Nephron progenitor cell (in vitro differentiated cells): ENCODE data around the gene KCTD1.
A peak's percentile ranks its signal among the peaks of the same experiment; 100 is the strongest.

Experiments used
- DNase-seq: peaks from one replicate; pipeline ENCODE4 v3.0.0; 2021
- H3K27ac Mint-ChIP-seq: 2 replicates; pipeline ENCODE4 v1.8.0; 2021; ENCODE audit warnings: mild to moderate bottlenecking, moderate library complexity, mixed read lengths
- H3K27me3 Mint-ChIP-seq: 2 replicates; pipeline ENCODE4 v1.8.0; 2021; ENCODE audit warnings: mild to moderate bottlenecking, low read depth, mixed read lengths; ENCODE audit not compliant: poor library complexity
- H3K36me3 Mint-ChIP-seq: 2 replicates; pipeline ENCODE4 v1.8.0; 2021; ENCODE audit warnings: low read depth, mixed read lengths
- H3K4me1 Mint-ChIP-seq: 2 replicates; pipeline ENCODE4 v1.8.0; 2021; ENCODE audit warnings: mixed read lengths
- H3K4me3 Mint-ChIP-seq: 2 replicates; pipeline ENCODE4 v1.8.0; 2021; ENCODE audit warnings: mild to moderate bottlenecking, moderate library complexity, mixed read lengths
- H3K9me3 Mint-ChIP-seq: 2 replicates; pipeline ENCODE4 v1.8.0; 2021; ENCODE audit warnings: mild to moderate bottlenecking, moderate library complexity, mixed read lengths
- TF ChIP-seq, protein P1 (sequence below): fragments of 200-600 bp; sonication (generic); IDR thresholded peaks from 2 replicates; pipeline ENCODE4 v1.5.0; 2021; ENCODE audit warnings: antibody characterized with exemption

The KCTD1 gene

GRCh38 chr18:26540043-26540628 is 8.2 kb downstream of the KCTD1 start:
- H3K27ac Mint-ChIP-seq, result peak overlapping the region; percentile 26
- H3K9me3 Mint-ChIP-seq, result no peaks in the 10 kb centered on the region
- peaks cover 85% of the 10 kb centered on the region for H3K4me1 Mint-ChIP-seq
- TF ChIP-seq, protein P1, sequence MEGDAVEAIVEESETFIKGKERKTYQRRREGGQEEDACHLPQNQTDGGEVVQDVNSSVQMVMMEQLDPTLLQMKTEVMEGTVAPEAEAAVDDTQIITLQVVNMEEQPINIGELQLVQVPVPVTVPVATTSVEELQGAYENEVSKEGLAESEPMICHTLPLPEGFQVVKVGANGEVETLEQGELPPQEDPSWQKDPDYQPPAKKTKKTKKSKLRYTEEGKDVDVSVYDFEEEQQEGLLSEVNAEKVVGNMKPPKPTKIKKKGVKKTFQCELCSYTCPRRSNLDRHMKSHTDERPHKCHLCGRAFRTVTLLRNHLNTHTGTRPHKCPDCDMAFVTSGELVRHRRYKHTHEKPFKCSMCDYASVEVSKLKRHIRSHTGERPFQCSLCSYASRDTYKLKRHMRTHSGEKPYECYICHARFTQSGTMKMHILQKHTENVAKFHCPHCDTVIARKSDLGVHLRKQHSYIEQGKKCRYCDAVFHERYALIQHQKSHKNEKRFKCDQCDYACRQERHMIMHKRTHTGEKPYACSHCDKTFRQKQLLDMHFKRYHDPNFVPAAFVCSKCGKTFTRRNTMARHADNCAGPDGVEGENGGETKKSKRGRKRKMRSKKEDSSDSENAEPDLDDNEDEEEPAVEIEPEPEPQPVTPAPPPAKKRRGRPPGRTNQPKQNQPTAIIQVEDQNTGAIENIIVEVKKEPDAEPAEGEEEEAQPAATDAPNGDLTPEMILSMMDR, result no peak
- peak overlapping the region; percentile 55 for H3K4me3 Mint-ChIP-seq
- peak; percentile 36 for DNase-seq
- H3K36me3 Mint-ChIP-seq, result peaks cover 13% of the 10 kb centered on the region
- H3K27me3 Mint-ChIP-seq, result no peaks in the 10 kb centered on the region

DNA sequence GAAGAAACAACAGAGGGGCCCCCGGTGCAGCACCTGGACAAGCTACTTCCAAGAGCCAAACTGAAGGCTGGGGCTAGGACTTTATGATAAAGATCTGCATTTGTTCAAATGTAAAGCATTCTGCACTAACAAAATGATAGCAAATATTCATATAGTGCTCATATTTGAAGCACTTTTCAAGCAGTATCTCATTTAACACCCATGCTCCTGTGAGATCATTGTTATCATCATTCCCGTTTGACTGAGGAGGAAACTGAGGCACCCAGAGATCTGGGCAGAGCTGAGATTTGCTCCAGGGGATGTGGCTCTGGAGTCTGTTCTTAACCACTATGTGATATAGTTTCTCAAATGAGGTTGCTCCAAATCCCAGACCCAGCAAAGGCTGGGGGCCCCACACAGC is 9.8 kb downstream of the KCTD1 start:
- peaks cover 22% of the 10 kb centered on the region for H3K36me3 Mint-ChIP-seq
- no peaks in the 10 kb centered on the region for H3K9me3 Mint-ChIP-seq
- H3K27ac Mint-ChIP-seq, result no peak overlapping the region
- no peaks in the 10 kb centered on the region for H3K27me3 Mint-ChIP-seq
- no peak overlapping the region for H3K4me3 Mint-ChIP-seq
- peaks cover 69% of the 10 kb centered on the region for H3K4me1 Mint-ChIP-seq
- TF ChIP-seq, protein P1, result no peak
- no peak for DNase-seq

DNA sequence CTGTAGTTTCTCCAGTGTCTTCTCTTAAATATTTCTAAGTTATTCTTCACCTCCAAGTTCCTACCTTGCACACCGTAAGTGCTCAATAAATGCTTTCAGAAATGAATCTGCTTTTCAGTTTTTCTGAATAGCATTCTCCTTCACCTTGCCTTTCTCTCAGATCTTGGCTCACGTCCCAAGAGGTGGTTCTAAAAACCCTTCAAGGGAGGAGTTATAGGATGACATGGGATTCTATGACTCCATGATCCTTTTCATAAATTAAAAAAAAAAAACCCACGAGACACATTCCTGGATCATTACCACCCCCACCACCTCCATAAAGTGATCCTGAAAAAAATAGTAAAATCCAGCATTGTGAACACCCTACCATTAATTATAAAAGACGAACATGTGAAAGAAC is 11.7 kb downstream of the KCTD1 start:
- Mint-ChIP-seq H3K4me3 (no peak overlapping the region), H3K27ac (no peak overlapping the region), H3K36me3 (peaks cover 22% of the 10 kb centered on the region), H3K9me3 (no peaks in the 10 kb centered on the region), H3K27me3 (peaks cover 4% of the 10 kb centered on the region), H3K4me1 (peaks cover 55% of the 10 kb centered on the region)
- DNase-seq, result no peak
- TF ChIP-seq, protein P1, result no peak

GRCh38 chr18:26536032-26536431 is 12.3 kb downstream of the KCTD1 start:
- H3K4me3 Mint-ChIP-seq, result no peak overlapping the region
- TF ChIP-seq, protein P1, result no peak
- no peaks in the 10 kb centered on the region for H3K9me3 Mint-ChIP-seq
- peaks cover 26% of the 10 kb centered on the region for H3K36me3 Mint-ChIP-seq
- peaks cover 4% of the 10 kb centered on the region for H3K27me3 Mint-ChIP-seq
- DNase-seq, result no peak
- H3K27ac Mint-ChIP-seq, result no peak overlapping the region
- H3K4me1 Mint-ChIP-seq, result peaks cover 50% of the 10 kb centered on the region

- Mint-ChIP-seq H3K27ac (no peak overlapping the region), H3K4me3 (no peak overlapping the region), H3K36me3 (peaks cover 27% of the 10 kb centered on the region), H3K9me3 (no peaks in the 10 kb centered on the region), H3K27me3 (peaks cover 4% of the 10 kb centered on the region), H3K4me1 (peaks cover 46% of the 10 kb centered on the region)
- TF ChIP-seq, protein P1, result no peak
- no peak for DNase-seq
Measured at GRCh38 chr18:26535630-26536029, 12.7 kb downstream of the KCTD1 start.
